GM15510 (cell line): ENCODE results near the gene GLDN.

Source experiments
- POLR2A ChIP-seq: IDR thresholded peaks from 3 replicates; pipeline ENCODE4 v1.6.1; 2011; ENCODE audit warnings: borderline replicate concordance; ENCODE audit not compliant: insufficient read length; ENCODE audit errors: extremely low read depth

GLDN gene

GRCh38 chr15:51341366-51342226 lies at the start of gene GLDN:
Gene GLDN, plus strand, starts transcription at chr15:51341655. Its CDS starts 30 bp downstream, at chr15:51341685.
- no peak for TF ChIP-seq POLR2A

GRCh38 chr15:51298620-51299019 lies 42.8 kb upstream of the GLDN start:
- no peak for TF ChIP-seq POLR2A

GRCh38 chr15:51299187-51300015 lies 42.1 kb upstream of the GLDN start:
- no peak for TF ChIP-seq POLR2A

- no peak for TF ChIP-seq POLR2A
Measured at GRCh38 chr15:51302480-51302879, 39.0 kb upstream of the GLDN start.

GRCh38 chr15:51303462-51303980 lies 37.9 kb upstream of the GLDN start:
- TF ChIP-seq POLR2A, result no peak

- TF ChIP-seq POLR2A, result no peak
Measured at GRCh38 chr15:51307325-51307724, 34.1 kb upstream of the GLDN start.

GRCh38 chr15:51307811-51308210 lies 33.6 kb upstream of the GLDN start:
- TF ChIP-seq POLR2A, result no peak

GRCh38 chr15:51310064-51310463 lies 31.4 kb upstream of the GLDN start:
- TF ChIP-seq POLR2A, result no peak

- no peak for TF ChIP-seq POLR2A
Measured at GRCh38 chr15:51311510-51311909, 29.9 kb upstream of the GLDN start.

- TF ChIP-seq POLR2A, result no peak
Measured at GRCh38 chr15:51312166-51313073, 29.0 kb upstream of the GLDN start.

GRCh38 chr15:51313074-51313393 lies 28.4 kb upstream of the GLDN start:
- TF ChIP-seq POLR2A, result no peak

GRCh38 chr15:51313644-51314280 lies 27.7 kb upstream of the GLDN start:
- TF ChIP-seq POLR2A, result no peak

- no peak for TF ChIP-seq POLR2A
Measured at GRCh38 chr15:51314391-51315337, 26.8 kb upstream of the GLDN start.

- TF ChIP-seq POLR2A, result no peak
Measured at GRCh38 chr15:51315726-51316125, 25.7 kb upstream of the GLDN start.

GRCh38 chr15:51316636-51317035 lies 24.8 kb upstream of the GLDN start:
- TF ChIP-seq POLR2A, result no peak
